HUES6 (cell line): ENCODE data around the gene C11orf98.

Experiments used
- H3K27ac ChIP-seq: 2 replicates; pipeline ENCODE4 v1.7.0; 2013; ENCODE audit warnings: low read depth, mild to moderate bottlenecking, low read length, inconsistent platforms
- H3K27me3 ChIP-seq: 2 replicates; pipeline ENCODE4 v1.6.1; 2013; ENCODE audit warnings: low read length; ENCODE audit not compliant: control insufficient read depth, insufficient read depth
- H3K36me3 ChIP-seq: 2 replicates; pipeline ENCODE4 v1.6.1; 2013; ENCODE audit warnings: low read length; ENCODE audit not compliant: control insufficient read depth, insufficient read depth
- H3K4me1 ChIP-seq: 2 replicates; pipeline ENCODE4 v1.6.1; 2013; ENCODE audit warnings: low read length; ENCODE audit not compliant: control insufficient read depth, insufficient read depth
- H3K4me3 ChIP-seq: 2 replicates; pipeline ENCODE4 v1.5.1; 2013; ENCODE audit warnings: low read depth, low read length
- H3K9ac ChIP-seq: one replicate; pipeline ENCODE4 v1.6.1; 2013; ENCODE audit warnings: mild to moderate bottlenecking, low read length
- H3K9me3 ChIP-seq: 2 replicates; pipeline ENCODE4 v1.6.1; 2013; ENCODE audit warnings: low read depth, low read length; ENCODE audit not compliant: control insufficient read depth, insufficient read depth

The C11orf98 gene

GRCh38 chr11:62648967-62649364, 16.0 kb downstream of the C11orf98 start:
- H3K4me3 ChIP-seq: no peak overlapping the region
- H3K9me3 ChIP-seq: no peaks in the 10 kb centered on the region
- no peak overlapping the region for H3K9ac ChIP-seq
- H3K36me3 ChIP-seq: peaks cover 36% of the 10 kb centered on the region
- no peaks in the 10 kb centered on the region for H3K27me3 ChIP-seq
- H3K4me1 ChIP-seq: peaks cover 10% of the 10 kb centered on the region
- no peak overlapping the region for H3K27ac ChIP-seq

GRCh38 chr11:62648185-62648966, 16.6 kb downstream of the C11orf98 start:
- Histone ChIP-seq H3K36me3 (peaks cover 41% of the 10 kb centered on the region), H3K9me3 (no peaks in the 10 kb centered on the region), H3K9ac (no peak overlapping the region), H3K27ac (no peak overlapping the region), H3K4me3 (no peak overlapping the region), H3K4me1 (peaks cover 10% of the 10 kb centered on the region), H3K27me3 (no peaks in the 10 kb centered on the region)

DNA sequence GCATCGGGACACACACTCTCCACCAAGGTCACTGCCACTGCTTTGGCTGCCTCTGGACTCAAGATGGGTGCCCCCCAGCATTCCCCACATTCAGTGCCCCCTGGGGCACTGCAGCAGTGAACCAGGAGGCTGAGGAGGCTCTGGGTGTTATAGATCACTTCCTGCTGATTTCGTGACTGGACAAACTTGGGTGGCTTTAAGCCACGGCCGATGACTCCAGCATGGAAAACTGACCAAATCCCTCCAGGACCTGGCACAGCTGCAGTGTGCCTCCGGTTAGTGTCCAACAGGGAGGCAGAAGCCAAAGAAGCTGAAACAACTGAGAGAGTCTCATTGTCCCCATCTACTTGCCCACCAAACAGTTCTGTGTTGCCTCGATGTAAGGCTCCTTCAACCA, 17.4 kb downstream of the C11orf98 start:
- H3K9me3 ChIP-seq: no peaks in the 10 kb centered on the region
- H3K4me3 ChIP-seq: no peak overlapping the region
- no peak overlapping the region for H3K27ac ChIP-seq
- peaks cover 10% of the 10 kb centered on the region for H3K4me1 ChIP-seq
- peaks cover 47% of the 10 kb centered on the region for H3K36me3 ChIP-seq
- H3K9ac ChIP-seq: peak overlapping the region; percentile 38
- no peaks in the 10 kb centered on the region for H3K27me3 ChIP-seq

DNA sequence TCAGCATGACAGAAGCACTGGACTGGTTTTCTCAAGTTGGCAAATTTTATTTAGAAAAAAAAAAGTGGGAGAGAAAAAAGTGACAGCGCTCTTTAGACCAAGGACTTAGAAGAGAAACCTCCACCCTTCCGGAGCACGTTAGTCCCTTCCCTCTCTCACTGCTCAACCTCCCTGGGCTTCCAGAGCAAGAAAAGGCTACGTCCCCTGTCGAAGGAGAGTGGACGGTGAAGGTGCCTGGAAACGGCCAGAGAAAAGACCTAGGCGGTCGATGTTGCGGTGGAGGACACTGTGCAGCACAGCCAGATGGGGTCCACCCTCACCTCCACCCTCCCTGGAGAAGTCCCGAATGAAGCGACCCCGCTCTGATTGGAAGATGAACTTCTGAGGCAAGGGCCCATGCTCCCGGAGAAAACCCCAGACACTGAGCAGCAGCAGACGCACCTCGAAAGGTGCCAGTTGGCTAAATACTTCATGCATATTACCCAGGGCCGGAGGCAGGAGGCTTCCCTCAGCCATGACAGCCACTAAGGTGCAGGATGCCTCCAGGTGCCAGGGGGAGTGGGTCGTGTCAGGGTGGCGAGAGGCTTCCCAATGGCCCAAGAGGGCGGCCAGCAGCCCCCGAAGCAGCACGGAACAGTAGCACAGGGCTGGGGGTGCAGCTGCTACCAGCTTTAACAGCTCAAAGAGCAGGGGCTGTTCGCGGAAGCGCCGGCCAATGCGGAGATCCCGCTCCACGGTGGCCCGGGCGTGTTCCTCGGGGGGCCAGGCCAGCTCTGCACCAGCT, 18.0 kb downstream of the C11orf98 start:
- Histone ChIP-seq H3K27ac (no peak overlapping the region), H3K36me3 (peaks cover 49% of the 10 kb centered on the region), H3K9ac (peak overlapping the region; percentile 38)

DNA sequence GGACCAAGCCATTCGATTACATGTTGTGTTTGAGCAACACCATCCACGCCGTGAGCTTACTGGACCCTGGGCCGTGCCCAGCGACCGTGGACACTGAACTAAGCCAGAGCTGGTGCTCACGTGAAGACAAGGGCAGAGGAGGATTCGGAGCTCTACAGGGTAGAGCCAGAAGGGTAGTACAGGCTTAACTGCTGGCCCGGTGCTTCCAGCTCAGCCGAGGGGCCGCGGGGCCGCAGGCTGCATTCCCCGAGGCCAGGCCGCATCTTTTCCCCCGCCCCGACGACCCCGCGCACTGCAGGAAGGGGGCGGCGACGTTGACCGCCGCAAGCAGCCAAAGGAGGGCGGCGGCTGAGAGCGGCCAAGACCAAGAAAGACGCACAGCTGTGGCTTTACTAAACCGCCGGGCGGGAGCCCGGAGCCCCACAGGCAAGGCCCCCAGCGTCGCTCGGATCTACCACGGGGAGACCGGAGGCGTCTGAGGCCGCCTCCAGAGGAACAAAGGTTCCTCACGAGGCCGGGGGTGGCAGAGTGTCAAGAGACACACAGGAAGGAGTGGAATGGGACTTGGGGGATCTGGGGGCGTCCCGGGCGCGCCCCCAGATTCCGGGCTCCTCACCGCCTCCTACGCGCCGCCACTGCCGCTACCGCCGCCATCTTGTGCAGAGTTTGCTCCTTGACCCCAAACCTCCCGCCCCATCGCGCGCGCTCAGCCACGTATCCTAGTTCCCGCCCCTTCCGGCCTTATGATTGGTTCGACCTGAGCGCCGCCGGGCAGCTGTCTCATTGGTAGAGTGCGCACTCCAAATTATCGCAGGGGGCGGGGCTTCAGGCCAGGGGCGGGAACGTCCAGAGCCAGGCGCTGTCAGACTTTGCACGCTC, 18.8 kb downstream of the C11orf98 start, which contains the start of gene GANAB:
TSS of gene GANAB (minus strand) at position 668 of the 879 bp plus-strand sequence. CDS start at position 654, 14 bp downstream.
- Histone ChIP-seq H3K9ac (peak within 1 kb of the TSS; percentile 99), H3K36me3 (peaks cover 49% of the 10 kb centered on the region), H3K27me3 (no peaks in the 10 kb centered on the region), H3K27ac (peak within 1 kb of the TSS; percentile 99), H3K4me1 (peaks cover 10% of the 10 kb centered on the region), H3K4me3 (peak within 1 kb of the TSS; percentile 96), H3K9me3 (no peaks in the 10 kb centered on the region)

More for the DNA sequence above, 18.0 kb downstream of the C11orf98 start:
- Histone ChIP-seq H3K27me3 (no peaks in the 10 kb centered on the region), H3K4me3 (peak overlapping the region; percentile 35), H3K4me1 (peaks cover 10% of the 10 kb centered on the region), H3K9me3 (no peaks in the 10 kb centered on the region)

GRCh38 chr11:62645671-62645945, 19.4 kb downstream of the C11orf98 start:
- peaks cover 10% of the 10 kb centered on the region for H3K4me1 ChIP-seq
- H3K27me3 ChIP-seq: no peaks in the 10 kb centered on the region
- H3K36me3 ChIP-seq: peaks cover 49% of the 10 kb centered on the region

GRCh38 chr11:62644220-62644619, 20.8 kb downstream of the C11orf98 start:
- Histone ChIP-seq H3K27me3 (no peaks in the 10 kb centered on the region), H3K27ac (no peak overlapping the region), H3K9me3 (no peaks in the 10 kb centered on the region), H3K36me3 (peaks cover 48% of the 10 kb centered on the region), H3K4me3 (no peak overlapping the region), H3K4me1 (peaks cover 10% of the 10 kb centered on the region), H3K9ac (no peak overlapping the region)

More at GRCh38 chr11:62645671-62645945, 19.4 kb downstream of the C11orf98 start:
- Histone ChIP-seq H3K4me3 (peak overlapping the region; percentile 96), H3K9me3 (no peaks in the 10 kb centered on the region), H3K27ac (peak overlapping the region; percentile 99; the same call in 1 of the 2 replicates), H3K9ac (peak overlapping the region; percentile 99)

DNA sequence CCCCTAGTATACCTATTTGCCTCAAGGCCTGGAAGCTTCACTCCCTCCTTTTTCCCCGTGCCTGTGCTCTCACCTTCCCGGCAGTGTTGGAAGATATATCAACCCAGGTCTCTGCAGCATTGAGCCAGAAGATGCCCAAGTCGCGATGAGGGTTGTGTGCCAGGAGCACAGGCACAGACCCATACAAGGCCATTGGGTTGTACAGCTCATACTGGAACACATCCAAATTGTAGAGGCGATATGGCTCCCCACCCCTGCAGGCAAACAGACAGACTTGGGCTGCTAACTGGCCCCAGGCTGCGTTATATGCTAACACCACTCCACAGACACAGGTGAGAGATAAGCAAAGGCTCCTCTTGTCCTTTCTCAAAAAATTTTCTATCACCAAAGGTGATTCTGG, 32.5 kb downstream of the C11orf98 start:
- H3K9ac ChIP-seq: no peak overlapping the region
- no peak overlapping the region for H3K27ac ChIP-seq
- no peaks in the 10 kb centered on the region for H3K4me1 ChIP-seq
- H3K9me3 ChIP-seq: no peaks in the 10 kb centered on the region
- no peak overlapping the region for H3K4me3 ChIP-seq
- H3K36me3 ChIP-seq: peaks cover 96% of the 10 kb centered on the region
- H3K27me3 ChIP-seq: no peaks in the 10 kb centered on the region

- Histone ChIP-seq H3K27ac (no peak overlapping the region), H3K27me3 (no peaks in the 10 kb centered on the region), H3K36me3 (peaks cover 82% of the 10 kb centered on the region), H3K4me3 (no peak overlapping the region), H3K9me3 (no peaks in the 10 kb centered on the region), H3K9ac (no peak overlapping the region), H3K4me1 (no peaks in the 10 kb centered on the region)
Measured at GRCh38 chr11:62627713-62628112, 37.3 kb downstream of the C11orf98 start.

DNA sequence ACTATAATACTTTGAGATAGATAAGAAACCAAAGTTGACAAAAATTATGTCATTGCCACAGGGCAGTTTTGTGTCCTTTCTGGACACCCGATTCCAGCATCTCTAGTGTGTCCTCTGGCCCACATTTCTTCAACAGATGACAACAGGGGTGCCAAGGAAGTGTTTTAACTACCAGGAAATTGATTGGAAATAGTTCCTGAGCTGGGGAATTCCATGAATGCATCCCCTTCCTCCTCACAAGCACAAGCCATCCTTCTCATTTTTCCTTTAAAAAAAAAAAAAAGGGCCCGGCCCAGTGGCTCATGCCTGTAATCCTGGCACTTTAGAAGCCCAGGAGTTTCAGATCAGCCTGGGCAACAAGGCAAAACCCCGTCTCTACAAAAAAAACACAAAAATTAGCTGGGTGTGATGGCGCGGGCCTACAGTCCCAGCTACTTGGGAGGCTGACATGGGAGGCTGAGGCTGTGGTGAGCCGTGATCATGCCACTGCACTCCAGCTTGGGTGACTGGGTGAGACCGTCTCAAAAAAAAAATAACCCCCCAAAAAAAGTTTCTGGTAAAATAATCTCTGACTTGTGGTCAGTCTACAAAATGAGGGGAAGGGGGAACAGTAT, 42.4 kb downstream of the C11orf98 start:
- Histone ChIP-seq H3K4me1 (peaks cover 7% of the 10 kb centered on the region; the same call in 1 of the 2 replicates), H3K36me3 (peaks cover 31% of the 10 kb centered on the region), H3K27me3 (no peaks in the 10 kb centered on the region), H3K27ac (peak overlapping the region; percentile 65; the same call in 1 of the 2 replicates), H3K4me3 (peak overlapping the region; percentile 94), H3K9ac (peak overlapping the region; percentile 65), H3K9me3 (no peaks in the 10 kb centered on the region)
